A673 (cell line): Measurements from ENCODE around the gene PLA2G10.

Source experiments
- CTCF ChIP-seq: fragments of 300-800, 200-600 bp; sonication (generic); conservative IDR thresholded peaks from 2 replicates; pipeline ENCODE4 v1.5.1; 2017; ENCODE audit warnings: low read depth, mild to moderate bottlenecking, antibody characterized with exemption, low read length, moderate library complexity, mixed read lengths
- EZH2 ChIP-seq: fragments of 200-600 bp; sonication (generic); IDR thresholded peaks from 2 replicates; pipeline ENCODE4 v1.6.1; 2017; ENCODE audit warnings: borderline replicate concordance, low read depth, mild to moderate bottlenecking, mixed read lengths, antibody characterized with exemption, low read length; ENCODE audit not compliant: poor library complexity, severe bottlenecking

GRCh38 chr16:14629612-14629918 lies 64.5 kb downstream of the PLA2G10 start:
- TF ChIP-seq CTCF = no peak
- no peak for TF ChIP-seq EZH2
